ENCODE measurements around the gene MAGT1. TPM values are rescaled to one million over a fixed set of nuclear protein-coding genes. Genes with fewer than 3 reads are reported as not detected.

Gene MAGT1
- polyA plus RNA-seq, 1 donor (not counting 4 experiments of a cell fraction or from before 2014, with no cell fraction given): 55.4 TPM

DNA sequence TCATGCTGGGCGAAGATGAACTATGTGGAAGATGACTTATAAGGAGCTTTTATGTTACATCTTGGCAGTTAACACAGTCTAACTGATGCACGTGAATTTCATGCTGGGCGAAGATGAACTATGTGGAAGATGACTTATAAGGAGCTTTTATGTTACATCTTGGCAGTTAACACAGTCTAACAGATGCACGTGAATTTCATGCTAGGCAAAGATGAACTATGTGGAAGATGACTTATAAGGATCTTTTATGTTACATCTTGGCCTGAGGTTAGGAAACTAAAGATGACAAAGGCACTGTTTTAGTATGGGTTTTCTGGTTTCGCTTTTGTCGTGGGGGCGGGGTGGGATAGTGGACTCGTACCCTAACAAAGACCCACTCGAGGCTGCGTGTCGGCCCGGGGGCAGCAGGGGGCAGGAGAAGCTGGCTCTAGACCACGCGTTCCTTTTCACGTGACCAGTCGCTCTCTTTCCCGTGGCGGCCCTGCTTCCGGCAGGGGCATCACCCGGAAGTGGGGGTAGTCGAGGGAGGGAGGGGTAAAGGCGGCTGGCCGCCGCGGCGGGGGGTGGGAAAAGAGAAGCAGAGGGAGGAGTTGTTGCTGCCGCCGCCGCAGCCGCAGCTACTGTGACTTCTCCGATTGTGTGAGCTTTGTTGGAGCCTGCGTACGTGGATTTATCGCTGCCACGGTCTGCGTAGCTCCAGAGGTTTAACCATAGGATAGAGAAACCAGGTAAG is 15.0 kb upstream of the MAGT1 start, which contains the start of gene ATP7A:
ATP7A (plus strand) TSS at position 586 of the 733 bp plus-strand sequence. CDS start 60,949 bp downstream, outside the sequence.
- H3K4me3 ChIP-seq (ENCODE audit: control insufficient read depth in 2 of 3, extremely low read depth in 1 of 3, insufficient read depth in 2 of 3, low read depth in 1 of 3, low read length in 3 of 3): peak within 1 kb of the TSS; percentile 46 to 70 (median 54)
- no peaks in the 10 kb centered on the region for H3K9me1 ChIP-seq (ENCODE audit: control insufficient read depth, extremely low read depth, insufficient read depth, low read length)
- DNase-seq (ENCODE audit: low read depth, low spot score): no peak
- H3K36me3 ChIP-seq (ENCODE audit: control insufficient read depth in 2 of 2, extremely low read depth in 1 of 2, insufficient read depth in 2 of 2, low read length in 2 of 2): no peaks in the 10 kb centered on the region
- no peaks in the 10 kb centered on the region for H4K20me1 ChIP-seq (ENCODE audit: control insufficient read depth, extremely low read depth, insufficient read depth, low read length)
- no peaks in the 10 kb centered on the region for H3K4me1 ChIP-seq (ENCODE audit: control insufficient read depth, extremely low read depth, insufficient read depth, low read length)
- TF ChIP-seq, protein P1, sequence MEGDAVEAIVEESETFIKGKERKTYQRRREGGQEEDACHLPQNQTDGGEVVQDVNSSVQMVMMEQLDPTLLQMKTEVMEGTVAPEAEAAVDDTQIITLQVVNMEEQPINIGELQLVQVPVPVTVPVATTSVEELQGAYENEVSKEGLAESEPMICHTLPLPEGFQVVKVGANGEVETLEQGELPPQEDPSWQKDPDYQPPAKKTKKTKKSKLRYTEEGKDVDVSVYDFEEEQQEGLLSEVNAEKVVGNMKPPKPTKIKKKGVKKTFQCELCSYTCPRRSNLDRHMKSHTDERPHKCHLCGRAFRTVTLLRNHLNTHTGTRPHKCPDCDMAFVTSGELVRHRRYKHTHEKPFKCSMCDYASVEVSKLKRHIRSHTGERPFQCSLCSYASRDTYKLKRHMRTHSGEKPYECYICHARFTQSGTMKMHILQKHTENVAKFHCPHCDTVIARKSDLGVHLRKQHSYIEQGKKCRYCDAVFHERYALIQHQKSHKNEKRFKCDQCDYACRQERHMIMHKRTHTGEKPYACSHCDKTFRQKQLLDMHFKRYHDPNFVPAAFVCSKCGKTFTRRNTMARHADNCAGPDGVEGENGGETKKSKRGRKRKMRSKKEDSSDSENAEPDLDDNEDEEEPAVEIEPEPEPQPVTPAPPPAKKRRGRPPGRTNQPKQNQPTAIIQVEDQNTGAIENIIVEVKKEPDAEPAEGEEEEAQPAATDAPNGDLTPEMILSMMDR (optimal IDR thresholded peaks at IDR 0.05 in 1 of 3, IDR thresholded peaks at IDR 0.05 in 1 of 3, conservative IDR thresholded peaks at IDR 0.05 in 1 of 3; ENCODE audit: extremely low read depth in 1 of 3, insufficient read depth in 2 of 3, low read length in 3 of 3): peak; percentile 20 to 71 (median 45)
- no peak for TF ChIP-seq EZH2 (IDR thresholded peaks at IDR 0.05; ENCODE audit: low read length)
- H3K27ac ChIP-seq (ENCODE audit: control insufficient read depth, insufficient read depth, low read length): peak within 1 kb of the TSS; percentile 68
- H3K9me3 ChIP-seq (ENCODE audit: control insufficient read depth, low read depth, low read length): no peaks in the 10 kb centered on the region
- dilution Hi-C loops (cut with MboI; ENCODE audit: extremely low pct_ligation_motif_present, low sequenced_read_pairs): no loop called here
- H2AFZ ChIP-seq (ENCODE audit: control insufficient read depth, low read length): peak within 1 kb of the TSS; percentile 94
- H3K9ac ChIP-seq (ENCODE audit: control insufficient read depth, extremely low read depth, insufficient read depth, low read length): peak within 1 kb of the TSS; percentile 74
- no peaks in the 10 kb centered on the region for H3K79me2 ChIP-seq (ENCODE audit: control insufficient read depth, insufficient read depth, low read length)
- no peaks in the 10 kb centered on the region for H3K27me3 ChIP-seq (ENCODE audit: control insufficient read depth, extremely low read depth, insufficient read depth, low read length)
- peak within 1 kb of the TSS; percentile 77 for H3K4me2 ChIP-seq (ENCODE audit: control insufficient read depth, extremely low read depth, insufficient read depth, low read depth, low read length)
- no peak for FAIRE-seq

- no peak for TF ChIP-seq EZH2 (IDR thresholded peaks at IDR 0.05; ENCODE audit: low read length)
- TF ChIP-seq, protein P1 (optimal IDR thresholded peaks at IDR 0.05 in 1 of 3, IDR thresholded peaks at IDR 0.05 in 1 of 3, conservative IDR thresholded peaks at IDR 0.05 in 1 of 3; ENCODE audit: extremely low read depth in 1 of 3, insufficient read depth in 2 of 3, low read length in 3 of 3): no peak
- no peaks in the 10 kb centered on the region for H3K9me1 ChIP-seq (ENCODE audit: control insufficient read depth, extremely low read depth, insufficient read depth, low read length)
- DNase-seq (ENCODE audit: low read depth, low spot score) (no peak), FAIRE-seq (no peak)
- H3K27me3 ChIP-seq (ENCODE audit: control insufficient read depth, extremely low read depth, insufficient read depth, low read length): no peaks in the 10 kb centered on the region
- H3K4me1 ChIP-seq (ENCODE audit: control insufficient read depth, extremely low read depth, insufficient read depth, low read length): no peaks in the 10 kb centered on the region
- H3K9ac ChIP-seq (ENCODE audit: control insufficient read depth, extremely low read depth, insufficient read depth, low read length): no peak overlapping the region
- H3K79me2 ChIP-seq (ENCODE audit: control insufficient read depth, insufficient read depth, low read length): peaks cover 37% of the 10 kb centered on the region
- no peak overlapping the region for H2AFZ ChIP-seq (ENCODE audit: control insufficient read depth, low read length)
- dilution Hi-C loops (cut with MboI; ENCODE audit: extremely low pct_ligation_motif_present, low sequenced_read_pairs): no loop called here
- no peak overlapping the region for H3K27ac ChIP-seq (ENCODE audit: control insufficient read depth, insufficient read depth, low read length)
- no peaks in the 10 kb centered on the region for H4K20me1 ChIP-seq (ENCODE audit: control insufficient read depth, extremely low read depth, insufficient read depth, low read length)
- no peak overlapping the region for H3K4me3 ChIP-seq (ENCODE audit: control insufficient read depth in 2 of 3, extremely low read depth in 1 of 3, insufficient read depth in 2 of 3, low read depth in 1 of 3, low read length in 3 of 3)
- H3K36me3 ChIP-seq (ENCODE audit: control insufficient read depth in 2 of 2, extremely low read depth in 1 of 2, insufficient read depth in 2 of 2, low read length in 2 of 2): peaks cover 0 to 3% of the 10 kb centered on the region in 2 experiments
- no peaks in the 10 kb centered on the region for H3K9me3 ChIP-seq (ENCODE audit: control insufficient read depth, low read depth, low read length)
- peak overlapping the region; percentile 10 for H3K4me2 ChIP-seq (ENCODE audit: control insufficient read depth, extremely low read depth, insufficient read depth, low read depth, low read length)
Measured at GRCh38 chrX:77901506-77901905, 6.3 kb upstream of the MAGT1 start.
